ENCODE measurements around the gene TICAM1. TPM values are rescaled to one million over a fixed set of nuclear protein-coding genes. Genes with fewer than 3 reads are reported as not detected.
"Not testable (repeated sequence)": the region's sequence is repeated elsewhere in the genome, so short reads cannot be mapped to it uniquely, and the experiment has no call there.

The TICAM1 gene
- total RNA-seq, 2 donors from 2014 or later: 23.4 to 29.1 TPM

DNA sequence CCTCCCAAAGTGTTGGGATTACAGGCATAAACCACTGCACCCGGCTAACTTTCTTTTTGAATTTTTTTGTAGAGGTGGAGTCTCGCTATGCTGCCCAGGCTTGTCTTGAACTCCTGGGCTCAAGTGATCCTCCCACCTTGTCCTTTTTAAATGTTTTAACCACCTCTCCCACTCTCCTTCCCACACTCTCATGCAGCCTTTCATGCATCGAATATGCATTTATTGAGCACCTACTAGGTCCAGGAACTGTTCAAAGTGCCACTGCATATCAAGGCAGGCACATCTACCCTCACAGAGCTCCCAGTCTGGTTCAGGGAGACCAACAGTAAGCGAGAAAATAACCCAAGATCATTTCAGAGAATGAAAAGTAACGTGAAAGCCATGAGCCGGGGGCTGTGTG, 1.2 kb downstream of the TICAM1 start:
- peaks cover 8% of the 10 kb centered on the region for H3K36me3 Mint-ChIP-seq (ENCODE audit: low read depth)
- DNase-seq: no peak
- no peak for ATAC-seq
- no peaks in the 10 kb centered on the region for H3K9me3 ChIP-seq (ENCODE audit: control insufficient read depth, low read length, poor library complexity, severe bottlenecking)
- no peaks in the 10 kb centered on the region for H3K27me3 Mint-ChIP-seq
- peaks cover 27% of the 10 kb centered on the region for H3K4me1 Mint-ChIP-seq
- H3K4me3 Mint-ChIP-seq: peak overlapping the region; percentile 98
- peak overlapping the region; percentile 97 for H3K27ac Mint-ChIP-seq

DNA sequence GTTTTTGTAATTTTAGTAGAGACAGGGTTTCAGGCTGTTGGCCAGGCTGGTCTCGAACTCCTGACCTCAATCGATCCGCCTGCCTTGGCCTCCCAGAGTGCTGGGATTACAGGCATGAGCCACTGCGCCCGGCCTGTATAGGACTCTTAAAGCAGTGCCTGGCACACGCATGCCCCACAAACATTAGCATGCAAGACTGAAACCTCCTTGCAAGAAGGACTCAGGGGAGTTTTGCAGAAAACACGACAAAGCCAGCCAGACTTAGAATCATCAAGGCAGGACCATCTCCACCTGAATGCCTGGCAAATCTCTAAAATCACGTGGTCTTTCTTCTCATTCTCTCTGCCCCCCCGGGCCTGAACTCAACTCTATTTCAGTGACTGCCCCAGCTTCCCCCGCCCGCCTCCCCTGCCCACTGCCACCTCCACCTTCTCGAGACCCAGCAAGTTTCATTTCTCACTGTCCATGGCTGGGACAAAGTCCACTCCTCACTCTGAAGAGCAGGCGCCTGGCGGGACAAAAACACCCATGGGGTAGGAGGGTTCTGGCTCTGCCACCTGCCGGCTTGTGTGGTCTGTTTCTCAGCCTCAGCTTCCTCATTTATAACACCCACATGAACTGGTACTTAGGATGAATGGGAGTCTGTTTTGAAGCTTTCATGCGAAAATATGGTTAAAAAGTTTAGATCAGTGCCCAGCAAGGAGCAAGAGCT, 2.4 kb downstream of the TICAM1 start:
- no peak for DNase-seq
- H3K9me3 ChIP-seq (ENCODE audit: control insufficient read depth, low read length, poor library complexity, severe bottlenecking): no peaks in the 10 kb centered on the region
- H3K27ac Mint-ChIP-seq: peak overlapping the region; percentile 97
- peaks cover 8% of the 10 kb centered on the region for H3K36me3 Mint-ChIP-seq (ENCODE audit: low read depth)
- peaks cover 27% of the 10 kb centered on the region for H3K4me1 Mint-ChIP-seq
- ATAC-seq: peak; percentile 13
- H3K27me3 Mint-ChIP-seq: no peaks in the 10 kb centered on the region
- H3K4me3 Mint-ChIP-seq: peak overlapping the region; percentile 83

DNA sequence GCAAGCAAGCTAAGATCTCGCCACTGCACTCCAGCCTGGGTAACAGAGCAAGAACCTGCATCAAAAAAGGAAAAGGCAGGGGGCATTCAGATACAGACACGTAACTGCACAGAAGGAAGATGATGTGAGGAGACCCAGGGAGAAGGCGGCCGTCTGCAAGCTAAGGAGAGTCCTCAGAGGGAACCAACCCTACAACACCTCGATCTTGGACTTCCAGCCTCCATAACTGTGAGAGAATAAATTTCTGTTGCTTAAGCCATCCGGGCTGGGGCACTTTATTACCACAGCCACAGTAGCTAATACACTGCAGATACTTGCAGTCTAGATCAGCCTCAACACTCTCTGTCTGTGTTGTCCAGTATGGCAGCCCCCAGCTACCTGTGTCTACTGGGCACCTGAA, 7.9 kb downstream of the TICAM1 start:
- ATAC-seq: no peak
- DNase-seq: no peak
- Mint-ChIP-seq H3K27me3 (no peaks in the 10 kb centered on the region), H3K4me3 (no peak overlapping the region), H3K36me3 (ENCODE audit: low read depth) (no peaks in the 10 kb centered on the region), H3K27ac (peak overlapping the region; percentile 54), H3K4me1 (peaks cover 4% of the 10 kb centered on the region)
- no peaks in the 10 kb centered on the region for H3K9me3 ChIP-seq (ENCODE audit: control insufficient read depth, low read length, poor library complexity, severe bottlenecking)

DNA sequence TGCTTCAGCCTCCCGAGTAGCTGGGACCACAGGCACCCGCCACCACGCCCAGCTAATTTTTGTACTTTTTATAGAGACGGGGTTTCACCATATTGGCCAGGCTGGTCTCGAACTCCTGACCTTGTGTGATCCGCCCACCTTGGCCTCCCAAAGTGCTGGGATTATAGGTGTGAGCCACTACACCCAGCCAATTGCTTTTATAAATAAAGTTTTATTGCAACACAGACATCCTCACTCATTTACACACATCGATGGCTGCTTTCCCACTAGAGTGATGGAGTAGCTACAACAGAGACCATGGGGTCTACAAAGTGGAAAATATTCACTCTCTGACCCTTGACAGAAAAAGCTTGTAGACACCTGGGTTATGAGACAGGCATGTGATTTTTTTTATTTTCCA, 9.2 kb downstream of the TICAM1 start:
- ATAC-seq; H3K36me3 Mint-ChIP-seq (ENCODE audit: low read depth); H3K27me3 Mint-ChIP-seq; H3K9me3 ChIP-seq (ENCODE audit: control insufficient read depth, low read length, poor library complexity, severe bottlenecking); H3K4me3 Mint-ChIP-seq; H3K4me1 Mint-ChIP-seq; DNase-seq; H3K27ac Mint-ChIP-seq: not testable (repeated sequence)

DNA sequence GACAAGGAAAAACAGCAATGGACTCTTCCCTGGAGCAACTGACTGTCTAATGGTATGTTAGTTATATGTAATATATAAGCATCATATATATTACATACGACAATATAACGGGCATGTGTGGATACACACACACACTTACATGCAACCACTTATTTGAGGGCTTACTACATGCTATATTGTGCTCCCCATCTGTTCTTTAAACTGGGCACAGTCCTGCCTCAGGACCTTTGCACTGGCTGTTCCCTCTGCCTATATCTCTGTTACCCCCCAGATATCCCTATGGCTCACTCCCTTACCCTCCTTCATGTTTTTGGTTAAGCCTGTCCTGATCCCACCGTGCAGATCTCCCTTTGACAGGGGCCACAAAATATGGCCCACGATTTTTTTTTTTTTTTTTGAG, 10.2 kb downstream of the TICAM1 start:
- Mint-ChIP-seq H3K27me3 (no peaks in the 10 kb centered on the region), H3K27ac (no peak overlapping the region), H3K4me1 (peaks cover 8% of the 10 kb centered on the region), H3K36me3 (ENCODE audit: low read depth) (no peaks in the 10 kb centered on the region), H3K4me3 (no peak overlapping the region)
- DNase-seq: no peak
- no peak for ATAC-seq
- no peaks in the 10 kb centered on the region for H3K9me3 ChIP-seq (ENCODE audit: control insufficient read depth, low read length, poor library complexity, severe bottlenecking)

DNA sequence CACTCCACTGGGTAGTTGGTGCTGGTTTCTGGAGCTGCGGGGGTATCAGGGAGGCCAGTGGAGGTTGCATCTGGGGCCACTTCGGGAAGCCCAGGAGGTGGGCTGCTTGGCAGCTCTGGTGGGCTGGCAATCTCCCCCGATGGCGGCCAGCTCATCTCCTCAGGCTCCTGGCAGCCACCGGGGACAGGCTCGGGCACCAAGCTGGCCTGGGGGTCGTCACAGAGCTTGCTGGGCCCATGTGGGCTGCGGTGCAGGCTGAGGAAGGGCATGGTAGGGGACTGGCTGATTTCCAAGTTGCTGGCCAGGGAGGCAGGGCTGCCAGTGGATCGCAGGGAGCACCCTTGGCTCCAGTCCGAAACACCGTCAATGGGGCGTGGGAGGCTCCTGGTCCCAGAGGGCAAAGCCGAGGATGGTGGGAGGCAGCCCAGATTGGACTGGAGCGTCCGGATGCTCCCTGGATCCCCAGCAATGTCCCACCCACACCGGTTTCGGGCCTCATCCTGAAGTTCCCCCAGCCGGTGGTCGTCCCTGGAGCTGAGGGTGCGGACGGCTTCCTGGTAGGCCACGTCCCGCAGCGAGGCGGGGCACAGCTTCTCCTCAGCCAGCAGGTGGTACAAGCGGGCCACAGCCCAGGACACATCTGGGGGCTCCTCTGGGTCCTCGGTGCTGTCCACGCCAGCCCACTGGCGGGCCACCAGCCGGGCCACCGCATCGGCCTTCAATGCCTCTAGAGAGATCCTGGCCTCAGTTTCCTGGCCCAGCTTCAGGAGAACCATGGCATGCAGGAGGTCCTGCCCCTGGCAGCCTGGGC, 13.8 kb downstream of the TICAM1 start:
- Mint-ChIP-seq H3K4me3 (no peak overlapping the region), H3K27ac (peak overlapping the region; percentile 76), H3K36me3 (ENCODE audit: low read depth) (no peaks in the 10 kb centered on the region), H3K27me3 (no peaks in the 10 kb centered on the region), H3K4me1 (peaks cover 20% of the 10 kb centered on the region)
- ATAC-seq (no peak), DNase-seq (no peak)
- no peaks in the 10 kb centered on the region for H3K9me3 ChIP-seq (ENCODE audit: control insufficient read depth, low read length, poor library complexity, severe bottlenecking)

DNA sequence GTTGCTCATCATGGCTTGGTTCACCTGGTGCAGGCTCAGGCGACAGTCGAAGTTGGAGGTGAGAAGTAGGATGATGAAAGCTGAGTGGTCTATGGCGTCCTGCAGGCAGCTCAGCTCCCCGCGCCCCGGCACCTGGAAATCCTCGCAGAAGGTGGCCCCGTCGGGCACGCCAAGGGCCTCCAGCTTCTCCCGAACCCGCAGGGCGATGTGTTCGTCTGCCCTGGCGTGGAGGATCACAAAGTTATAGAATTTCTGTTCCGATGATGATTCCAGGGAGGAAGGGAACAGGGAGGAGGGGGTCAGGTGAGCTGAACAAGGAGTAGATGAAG, 14.6 kb downstream of the TICAM1 start:
- no peak for DNase-seq
- no peak for ATAC-seq
- Mint-ChIP-seq H3K4me1 (peaks cover 22% of the 10 kb centered on the region), H3K36me3 (ENCODE audit: low read depth) (no peaks in the 10 kb centered on the region), H3K27me3 (no peaks in the 10 kb centered on the region), H3K27ac (peak overlapping the region; percentile 76), H3K4me3 (no peak overlapping the region)
- no peaks in the 10 kb centered on the region for H3K9me3 ChIP-seq (ENCODE audit: control insufficient read depth, low read length, poor library complexity, severe bottlenecking)

DNA sequence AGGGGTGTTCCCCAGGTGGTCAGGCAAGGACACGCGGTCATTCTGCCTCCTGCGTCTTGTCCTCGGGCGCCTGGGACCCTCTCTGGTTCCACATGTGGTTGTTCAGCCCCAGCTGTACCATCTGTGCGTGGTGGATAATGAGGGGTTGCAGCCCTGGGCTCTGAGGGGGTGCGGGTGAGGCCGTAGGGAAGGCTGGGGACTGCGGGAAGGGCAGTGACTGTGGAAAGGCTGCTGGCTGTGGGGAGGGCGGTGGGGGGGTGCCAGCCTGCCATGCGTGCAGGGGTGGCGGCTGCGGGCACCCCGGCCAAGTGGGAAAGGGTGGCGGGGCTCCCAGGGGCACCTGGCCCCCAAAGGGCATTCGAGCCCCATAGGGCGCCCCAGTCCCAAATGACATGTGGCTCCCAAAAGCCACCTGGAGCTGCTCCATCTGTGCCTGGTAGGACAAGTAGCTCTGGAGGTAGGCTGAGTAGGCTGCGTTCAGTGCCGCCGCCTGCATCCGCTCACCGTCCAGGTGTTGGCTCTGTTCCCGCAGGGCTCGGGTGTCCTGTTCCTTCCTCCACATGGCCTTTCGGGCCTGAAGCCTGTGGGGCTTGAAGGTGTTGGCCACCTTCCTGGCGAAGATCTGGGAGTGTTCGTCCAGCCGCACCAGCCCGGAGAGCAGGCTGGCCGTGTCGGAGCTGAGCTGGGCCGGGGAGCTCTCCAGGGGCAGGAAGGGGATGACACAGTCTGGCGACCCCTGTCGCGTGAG, 15.1 kb downstream of the TICAM1 start:
- peak overlapping the region; percentile 95 for H3K27ac Mint-ChIP-seq
- H3K4me1 Mint-ChIP-seq: peaks cover 27% of the 10 kb centered on the region
- no peak for ATAC-seq
- H3K9me3 ChIP-seq (ENCODE audit: control insufficient read depth, low read length, poor library complexity, severe bottlenecking): no peaks in the 10 kb centered on the region
- H3K27me3 Mint-ChIP-seq: no peaks in the 10 kb centered on the region
- no peak for DNase-seq
- H3K4me3 Mint-ChIP-seq: no peak overlapping the region
- H3K36me3 Mint-ChIP-seq (ENCODE audit: low read depth): no peaks in the 10 kb centered on the region

DNA sequence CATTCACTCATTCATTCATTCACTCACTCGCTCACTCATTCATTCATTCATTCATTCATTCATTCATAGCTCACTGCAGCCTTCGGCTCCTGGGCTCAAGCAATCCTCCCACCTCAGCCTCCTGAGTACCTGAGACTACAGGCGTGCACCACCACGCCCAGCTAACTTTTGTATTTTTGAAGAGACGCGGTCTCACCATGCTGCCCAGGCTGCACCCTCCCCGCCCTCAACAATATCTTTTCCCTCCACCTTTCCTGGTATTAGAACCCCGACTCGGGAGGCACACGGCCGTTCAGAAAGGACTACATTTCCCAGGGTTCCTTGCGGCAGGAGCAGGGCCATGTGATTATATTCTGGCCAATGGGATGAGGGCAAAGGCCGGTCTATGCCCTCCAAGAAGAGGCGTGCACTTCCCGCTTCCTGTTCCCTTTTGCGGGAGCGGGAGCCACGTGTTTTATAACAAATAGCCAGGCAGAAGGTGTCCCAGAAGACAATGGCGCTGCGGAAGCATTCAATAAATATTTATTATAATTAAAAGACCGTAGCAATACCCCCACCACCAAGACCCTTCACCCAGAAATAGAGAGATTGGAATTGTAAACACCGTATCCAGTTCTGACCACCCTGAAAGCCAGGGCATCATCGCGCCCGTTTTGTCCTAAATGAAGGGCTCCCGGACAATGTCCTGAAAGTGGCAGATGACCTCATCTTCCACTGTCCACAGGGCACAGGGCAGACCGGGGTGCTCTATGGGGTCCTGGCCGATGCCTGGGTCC, 15.9 kb downstream of the TICAM1 start:
- no peaks in the 10 kb centered on the region for H3K27me3 Mint-ChIP-seq
- H3K4me1 Mint-ChIP-seq: peaks cover 30% of the 10 kb centered on the region
- H3K27ac Mint-ChIP-seq: peak overlapping the region; percentile 95
- peak overlapping the region; percentile 78 for H3K4me3 Mint-ChIP-seq
- ATAC-seq: peak; percentile 86
- no peaks in the 10 kb centered on the region for H3K36me3 Mint-ChIP-seq (ENCODE audit: low read depth)
- H3K9me3 ChIP-seq (ENCODE audit: control insufficient read depth, low read length, poor library complexity, severe bottlenecking): no peaks in the 10 kb centered on the region
- peak; percentile 49 to 58 (median 50) for DNase-seq

DNA sequence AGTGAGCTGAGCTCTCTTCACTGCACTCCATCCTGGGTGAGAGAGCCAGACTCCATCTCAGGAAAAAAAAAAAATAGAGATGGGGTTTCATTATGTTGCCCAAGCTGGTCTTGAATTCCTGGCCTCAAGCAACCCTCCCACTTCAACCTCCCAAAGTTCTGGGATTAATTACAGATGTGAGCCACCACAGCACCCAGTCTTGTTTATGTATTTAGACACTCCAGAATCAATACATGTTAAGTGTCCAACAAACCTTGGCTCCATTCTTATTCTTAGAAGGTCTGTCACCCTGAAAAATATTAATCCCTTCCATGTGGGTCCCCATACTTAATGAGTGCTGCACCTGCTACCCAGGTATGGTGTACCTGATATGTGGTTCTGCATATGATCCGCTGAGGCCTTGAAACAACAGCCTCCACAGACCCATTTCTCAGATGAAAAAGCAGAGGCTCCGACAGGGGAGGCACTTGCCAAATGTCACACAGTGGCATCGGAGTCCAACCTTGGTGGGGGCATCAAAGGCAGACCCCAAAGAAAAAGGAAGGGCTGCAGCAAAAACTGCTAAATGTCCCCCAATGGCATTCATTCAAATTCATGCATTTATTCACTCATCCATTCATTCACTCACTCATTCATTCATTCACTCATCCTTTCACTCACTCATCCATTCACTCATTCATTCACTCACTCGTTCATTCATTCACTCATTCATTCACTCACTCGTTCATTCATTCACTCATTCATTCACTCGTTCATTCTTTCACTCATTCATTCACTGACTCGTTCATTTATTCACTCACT, 16.7 kb downstream of the TICAM1 start:
- Mint-ChIP-seq H3K36me3 (ENCODE audit: low read depth) (no peaks in the 10 kb centered on the region), H3K27me3 (no peaks in the 10 kb centered on the region), H3K4me3 (peak overlapping the region; percentile 78), H3K27ac (peak overlapping the region; percentile 95), H3K4me1 (peaks cover 30% of the 10 kb centered on the region)
- ATAC-seq (no peak), DNase-seq (no peak)
- H3K9me3 ChIP-seq (ENCODE audit: control insufficient read depth, low read length, poor library complexity, severe bottlenecking): no peaks in the 10 kb centered on the region

DNA sequence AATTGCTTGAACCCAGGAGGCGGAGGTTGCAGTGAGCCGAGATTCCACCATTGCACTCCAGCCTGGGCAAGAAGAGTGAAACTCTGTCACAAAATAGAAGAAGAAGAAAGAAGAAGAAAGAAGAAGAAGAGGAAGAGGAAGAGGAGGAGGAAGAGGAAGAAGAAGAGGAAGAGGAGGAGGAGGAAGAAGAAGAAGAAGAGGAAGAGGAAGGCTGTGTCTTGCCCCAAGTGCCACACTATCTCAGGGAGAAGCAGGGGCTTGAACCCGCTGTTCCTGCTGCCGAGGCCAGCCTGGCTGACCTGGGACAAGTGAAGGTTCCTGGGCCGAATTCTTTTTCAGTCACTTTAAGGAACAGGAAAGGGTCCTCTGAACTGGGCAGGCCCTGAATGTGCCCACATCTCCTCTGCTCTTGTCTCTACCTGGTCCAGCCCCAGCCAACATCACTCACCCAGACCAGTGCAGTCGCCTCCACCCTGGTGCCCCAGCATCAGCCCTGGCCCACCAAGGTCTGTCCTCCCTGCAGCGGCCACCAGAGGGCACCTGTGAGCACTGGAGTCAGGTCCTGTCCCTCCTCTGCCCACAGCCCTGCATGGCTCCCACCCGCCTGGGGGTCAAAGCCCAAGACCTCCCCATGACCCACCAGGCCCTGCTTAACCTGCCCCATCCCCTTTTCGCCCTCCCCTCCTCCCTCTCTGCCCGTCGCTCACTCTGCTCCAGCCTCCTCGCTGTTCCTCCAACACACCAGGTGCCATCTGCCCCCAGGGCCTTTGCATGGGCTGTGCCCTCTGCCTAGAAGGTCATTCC, 20.0 kb downstream of the TICAM1 start:
- H3K9me3 ChIP-seq (ENCODE audit: control insufficient read depth, low read length, poor library complexity, severe bottlenecking): no peaks in the 10 kb centered on the region
- H3K27me3 Mint-ChIP-seq: no peaks in the 10 kb centered on the region
- H3K4me1 Mint-ChIP-seq: peaks cover 28% of the 10 kb centered on the region
- no peaks in the 10 kb centered on the region for H3K36me3 Mint-ChIP-seq (ENCODE audit: low read depth)
- H3K27ac Mint-ChIP-seq: peak overlapping the region; percentile 21
- DNase-seq: peak; percentile 72 to 95 (median 78)
- peak; percentile 75 for ATAC-seq
- peak overlapping the region; percentile 36 for H3K4me3 Mint-ChIP-seq

DNA sequence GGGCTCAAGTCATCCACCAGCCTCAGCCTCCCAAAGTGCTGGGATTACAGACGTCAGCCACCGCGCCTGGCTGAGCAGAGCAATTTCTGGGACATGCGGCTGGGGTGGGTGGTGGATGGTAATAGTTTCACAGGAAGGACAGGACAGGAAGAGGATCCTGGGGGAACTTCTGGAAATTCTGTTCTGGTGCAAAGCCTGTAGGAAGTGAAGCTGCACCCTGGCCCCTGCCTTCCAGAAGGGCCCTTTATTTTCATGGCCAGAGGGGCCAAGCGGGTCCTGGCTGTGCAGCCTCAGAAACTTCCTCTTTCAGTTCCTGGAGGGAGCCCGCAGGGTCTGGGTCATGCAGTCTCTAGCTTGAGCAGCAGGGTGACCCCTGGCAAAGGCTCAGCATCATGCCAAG, 24.3 kb downstream of the TICAM1 start:
- Mint-ChIP-seq H3K4me1 (peaks cover 12% of the 10 kb centered on the region), H3K27ac (no peak overlapping the region), H3K27me3 (no peaks in the 10 kb centered on the region), H3K36me3 (ENCODE audit: low read depth) (no peaks in the 10 kb centered on the region), H3K4me3 (no peak overlapping the region)
- H3K9me3 ChIP-seq (ENCODE audit: control insufficient read depth, low read length, poor library complexity, severe bottlenecking): no peaks in the 10 kb centered on the region
- ATAC-seq (no peak), DNase-seq (no peak)
